Lower leg skin (tissue), 3 donors: ENCODE results near the gene PCBP1.

Source experiments
- CTCF ChIP-seq, 3 donors: fragments of 450-650 bp; IDR thresholded peaks; one replicate each; pipeline ENCODE4 v1.5.1; 2016; ENCODE audit warnings: antibody characterized with exemption in 3 of 3, mild to moderate bottlenecking in 3 of 3, moderate library complexity in 2 of 3
- POLR2A ChIP-seq, 2 donors: fragments of 450-650 bp; IDR thresholded peaks; one replicate each; pipeline ENCODE4 v1.6.1; 2016 to 2017; ENCODE audit warnings: antibody characterized with exemption in 2 of 2, mild to moderate bottlenecking in 1 of 2, moderate library complexity in 1 of 2

- no peak for TF ChIP-seq CTCF (IDR thresholded peaks at IDR 0.05)
- no peak for TF ChIP-seq POLR2A (IDR thresholded peaks at IDR 0.05)
Observed at GRCh38 chr2:70101174-70101573, 13.9 kb downstream of the PCBP1 start.
